ENCODE measurements around the gene PLB1.
A peak's percentile ranks its signal among the peaks of the same experiment; 100 is the strongest.

Gene PLB1

GRCh38 chr2:28674713-28675068 lies 178.8 kb downstream of the PLB1 start:
- no peak for DNase-seq

DNA sequence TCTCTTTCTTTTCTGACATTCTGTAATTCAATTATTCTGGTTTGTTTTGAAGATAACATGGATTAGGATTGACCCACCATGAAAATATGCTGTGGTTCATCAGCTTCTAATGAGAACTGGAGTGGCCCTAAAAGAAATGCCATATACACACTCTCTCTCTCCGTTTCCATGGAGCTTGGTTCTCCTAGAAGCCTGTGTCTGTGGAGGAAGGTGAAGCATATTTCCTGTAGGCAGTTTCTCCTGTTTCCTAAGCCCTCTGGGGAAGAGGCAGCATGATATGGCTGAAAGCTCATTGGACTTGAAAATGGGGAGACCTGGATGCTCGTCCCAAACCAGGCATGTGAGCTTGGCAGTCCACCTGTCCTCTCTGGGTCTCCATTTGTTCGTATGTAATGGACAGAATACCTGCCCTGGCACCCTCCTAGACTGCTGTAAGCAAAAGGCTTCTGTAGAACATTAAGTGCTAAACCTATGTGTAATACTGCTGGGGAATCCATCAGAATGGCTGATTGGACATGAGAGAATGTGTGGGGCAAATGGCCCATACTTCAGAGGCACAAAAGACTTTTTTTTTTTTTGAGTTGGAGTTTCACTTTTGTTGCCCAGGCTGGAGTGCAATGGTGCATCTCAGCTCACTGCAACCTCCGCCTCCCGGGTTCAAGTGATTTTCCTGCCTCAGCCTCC lies 180.4 kb downstream of the PLB1 start:
- DNase-seq: no peak

DNA sequence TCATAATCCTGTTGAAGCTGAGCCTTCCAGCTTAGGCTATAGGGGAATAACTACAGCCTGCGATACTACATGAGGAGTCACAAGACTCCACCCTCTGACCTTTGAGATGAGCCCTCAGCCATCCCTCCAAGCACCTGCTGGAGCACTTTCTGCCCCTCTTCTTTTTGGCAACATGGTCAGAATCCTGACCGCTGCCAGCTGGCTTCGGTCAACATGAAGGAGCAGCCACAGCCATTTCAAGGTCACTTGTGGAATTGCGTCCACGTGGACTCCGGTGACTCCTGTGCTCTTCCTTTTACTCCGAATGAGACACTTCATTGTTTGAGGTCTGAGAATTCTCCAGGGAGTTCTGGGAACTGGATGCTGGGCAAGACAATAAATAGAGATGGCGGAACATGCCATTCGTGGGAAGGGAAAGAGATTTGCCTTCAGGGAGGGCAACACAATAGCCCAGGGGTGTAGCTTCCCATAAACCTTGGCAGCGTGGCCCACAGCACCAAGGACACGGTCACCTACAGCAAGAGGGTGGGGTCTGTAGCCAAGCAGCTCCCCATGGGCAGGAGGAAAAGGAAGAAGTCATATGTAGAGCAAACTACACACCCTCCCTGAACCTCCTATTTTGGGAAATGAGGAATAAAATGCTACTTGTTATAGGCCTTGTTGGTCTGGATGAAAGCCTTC lies 182.5 kb downstream of the PLB1 start:
- no peak for DNase-seq

GRCh38 chr2:28678944-28679343 lies 183.1 kb downstream of the PLB1 start:
- no peak for DNase-seq

DNA sequence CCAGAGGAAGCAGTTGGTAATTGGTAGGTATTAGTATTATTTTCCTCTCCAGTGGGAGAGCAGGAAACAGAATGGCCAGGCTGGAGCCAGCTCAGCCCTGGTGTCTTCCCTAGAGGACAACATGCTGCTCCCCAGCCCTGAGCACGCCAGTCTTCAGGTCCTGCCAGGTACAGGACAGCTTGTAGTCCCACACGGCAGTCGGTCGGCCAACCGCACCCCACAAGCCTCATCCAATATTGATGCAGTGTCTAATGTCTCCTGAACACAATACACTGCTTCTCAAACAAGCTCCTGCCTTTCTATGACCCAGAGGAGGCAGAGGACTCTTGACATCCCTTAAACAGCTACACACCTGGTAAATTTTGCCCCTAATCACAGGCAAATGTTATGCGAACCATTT lies 184.8 kb downstream of the PLB1 start:
- peak; percentile 63 for DNase-seq

DNA sequence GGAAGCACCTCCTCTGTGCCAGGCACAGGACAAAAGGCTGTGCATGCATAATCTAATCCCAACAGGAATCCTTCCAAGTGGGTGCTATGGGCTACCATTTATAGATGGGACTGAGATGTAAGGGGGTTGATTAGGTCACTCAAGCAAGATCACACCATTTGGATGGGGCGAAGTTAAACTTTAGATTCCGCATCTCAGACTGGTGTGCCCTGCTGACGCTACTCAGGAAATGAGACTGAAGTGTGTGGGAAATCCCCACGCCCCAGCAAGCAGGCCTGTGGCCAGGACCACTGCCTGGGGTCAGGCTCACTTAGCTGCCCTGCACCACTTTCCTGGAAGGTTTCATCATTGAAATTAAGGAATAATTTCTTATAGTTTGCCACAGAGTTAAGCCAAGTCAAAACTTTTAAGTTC lies 185.3 kb downstream of the PLB1 start:
- DNase-seq: peak; percentile 81

GRCh38 chr2:28681606-28682005 lies 185.7 kb downstream of the PLB1 start:
- DNase-seq: no peak

DNA sequence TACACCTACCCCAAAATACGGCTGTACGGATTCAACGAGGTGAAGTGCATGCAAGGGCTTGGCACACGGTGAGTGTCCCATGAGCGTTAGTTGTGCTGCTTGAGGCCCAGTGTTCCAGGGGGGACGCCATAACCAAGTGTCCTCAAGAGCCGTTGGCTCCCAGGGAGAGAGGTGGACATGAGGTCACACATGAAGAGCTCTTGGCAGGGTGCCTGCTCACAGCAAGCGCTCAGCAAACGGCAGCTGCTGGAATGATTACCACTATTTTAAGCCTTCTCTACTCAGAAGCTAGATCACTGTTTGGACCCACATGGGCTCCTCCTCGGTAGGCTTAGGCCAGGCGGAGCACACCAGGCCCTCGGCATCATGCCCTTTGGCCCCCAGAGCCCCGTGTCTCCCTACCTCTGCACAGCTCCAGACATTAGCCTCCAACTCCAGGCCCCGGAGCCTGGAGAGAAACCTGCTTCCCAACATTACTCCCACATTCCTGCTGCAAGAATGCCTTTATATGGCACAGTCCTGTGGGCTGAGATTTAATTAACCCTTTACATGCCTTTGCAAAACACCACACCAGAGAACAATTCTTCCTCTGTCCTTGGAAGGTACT lies 187.3 kb downstream of the PLB1 start:
- no peak for DNase-seq

- DNase-seq: no peak
These were observed 188.4 kb downstream of the PLB1 start for GRCh38 chr2:28684142-28684858.

DNA sequence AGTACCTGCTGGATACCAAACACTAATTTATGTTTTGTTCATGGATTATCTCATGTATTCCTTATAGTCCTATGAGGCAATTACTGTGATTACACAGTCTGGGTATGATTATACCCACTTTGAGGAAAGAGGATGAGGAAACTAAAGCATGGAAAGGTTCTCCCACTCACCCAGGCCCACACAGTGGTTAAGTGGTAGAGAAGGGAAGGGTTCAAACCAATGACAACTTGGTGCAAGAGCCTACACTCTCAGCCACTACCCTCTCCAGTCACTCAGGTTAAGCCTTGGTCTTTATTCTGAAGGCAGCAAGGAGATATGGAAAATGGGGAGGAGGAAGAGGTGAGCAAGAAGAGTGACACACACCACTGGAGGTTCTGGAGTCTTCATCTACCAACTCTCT lies 191.3 kb downstream of the PLB1 start:
- no peak for DNase-seq

GRCh38 chr2:28687640-28688385 lies 192.0 kb downstream of the PLB1 start:
- DNase-seq: no peak

DNA sequence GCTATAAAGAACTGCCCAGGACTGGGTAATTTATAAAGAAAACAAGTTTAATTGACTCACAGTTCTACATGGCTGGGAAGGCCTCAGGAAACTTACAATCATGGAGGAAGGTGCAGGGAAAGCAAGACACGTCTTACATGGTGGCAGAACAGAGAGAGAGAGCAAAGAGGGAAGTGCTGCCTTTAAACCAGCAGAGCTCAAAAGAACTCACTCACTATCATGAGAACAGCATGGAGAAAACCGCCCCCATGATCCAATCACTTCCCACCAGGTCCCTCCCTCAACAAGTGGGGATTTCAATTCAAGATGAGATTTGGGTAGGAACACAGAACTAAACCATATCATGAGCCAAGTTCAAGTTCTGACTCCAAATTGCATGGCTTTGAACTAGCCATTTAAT lies 193.0 kb downstream of the PLB1 start:
- DNase-seq: no peak

DNA sequence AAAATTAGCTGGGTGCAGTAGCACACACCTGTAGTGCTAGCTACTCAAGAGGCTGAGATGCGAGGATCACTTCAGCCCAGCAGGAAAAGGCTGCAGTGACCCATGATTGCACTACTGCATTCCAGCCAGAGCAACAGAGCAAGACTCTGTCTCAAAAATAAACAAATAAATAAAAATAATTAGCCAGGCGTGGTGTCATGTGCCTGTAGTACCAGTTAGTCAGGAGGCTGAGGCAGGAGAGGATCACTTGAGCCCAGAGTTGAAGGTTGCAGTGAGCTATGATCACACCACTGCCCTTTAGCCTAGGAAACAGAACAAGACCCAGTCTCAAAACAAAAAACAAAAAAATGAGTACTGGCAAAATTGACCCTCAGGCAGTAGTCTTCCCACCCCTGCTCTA lies 193.9 kb downstream of the PLB1 start:
- DNase-seq: no peak

DNA sequence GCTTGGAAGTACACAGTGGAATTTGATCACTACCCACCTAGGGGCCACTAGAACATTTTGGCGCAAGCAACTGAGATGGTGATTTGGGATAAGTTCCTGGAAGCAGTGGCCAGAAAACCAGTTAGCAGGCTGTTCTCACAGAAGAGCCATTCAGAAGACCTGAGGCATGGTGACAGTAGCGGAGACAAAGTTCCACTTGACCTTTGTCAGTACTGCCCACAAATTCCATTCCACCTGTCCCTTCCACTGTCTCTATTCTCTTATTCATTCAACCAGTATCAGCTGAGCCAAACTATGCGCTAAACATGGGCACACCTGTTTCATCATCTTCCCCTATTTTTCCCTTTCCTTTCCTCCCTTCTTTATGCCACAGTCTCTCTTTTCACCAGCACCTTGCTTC lies 196.6 kb downstream of the PLB1 start:
- DNase-seq: no peak

- DNase-seq: no peak
These were observed 197.4 kb downstream of the PLB1 start for GRCh38 chr2:28693223-28693622.

All from activated CD8-positive, alpha-beta memory T cell treated with anti-CD3 and anti-CD28 coated beads for 24 hours (primary cell).